Subcutaneous abdominal adipose tissue (tissue), 5 donors: ENCODE data around the gene RABEP1.
"Not testable (repeated sequence)": the region's sequence is repeated elsewhere in the genome, so short reads cannot be mapped to it uniquely, and the experiment has no call there.

ENCODE experiments used
- H3K27ac ChIP-seq: one replicate; pipeline ENCODE4 v1.7.0; 2013; ENCODE audit warnings: low read depth, mild to moderate bottlenecking, inconsistent platforms, low read length, moderate library complexity
- H3K27me3 ChIP-seq, 5 donors: one replicate each; pipeline ENCODE4 v1.7.0; 2013; ENCODE audit warnings: low read length in 5 of 5, inconsistent platforms in 1 of 5; ENCODE audit not compliant: control insufficient read depth in 5 of 5, insufficient read depth in 4 of 5
- H3K36me3 ChIP-seq, 5 donors: one replicate each; pipeline ENCODE4 v1.7.0; 2013; ENCODE audit warnings: low read length in 5 of 5; ENCODE audit not compliant: control insufficient read depth in 5 of 5, insufficient read depth in 5 of 5
- H3K4me1 ChIP-seq, 5 donors: one replicate each; pipeline ENCODE4 v1.7.0; 2013; ENCODE audit warnings: low read length in 5 of 5, mild to moderate bottlenecking in 3 of 5, moderate library complexity in 1 of 5; ENCODE audit not compliant: control insufficient read depth in 5 of 5, insufficient read depth in 5 of 5
- H3K4me3 ChIP-seq, 5 donors: one replicate each; pipeline ENCODE4 v1.7.0; 2013; ENCODE audit warnings: low read length in 5 of 5, low read depth in 1 of 5
- H3K9ac ChIP-seq, 5 donors: one replicate each; pipeline ENCODE4 v1.7.0; 2013; ENCODE audit warnings: low read length in 5 of 5, mild to moderate bottlenecking in 4 of 5, moderate library complexity in 3 of 5
- H3K9me3 ChIP-seq, 5 donors: one replicate each; pipeline ENCODE4 v1.7.0; 2013; ENCODE audit warnings: low read length in 5 of 5; ENCODE audit not compliant: control insufficient read depth in 5 of 5
- donor health status: healthy.
- donor health status: healthy.
- donor health status: healthy.
- donor health status: healthy.
- donor health status: healthy.

RABEP1 gene

GRCh38 chr17:5430413-5430999, 148.4 kb downstream of the RABEP1 start:
- Histone ChIP-seq H3K36me3 (peaks cover 22 to 90% (median 80%) of the 10 kb centered on the region in 5 donors), H3K27ac (no peak overlapping the region), H3K4me3 (no peak overlapping the region), H3K4me1 (peaks cover 0 to 4% (median 0%) of the 10 kb centered on the region in 5 donors), H3K27me3 (no peaks in the 10 kb centered on the region), H3K9me3 (no peaks in the 10 kb centered on the region), H3K9ac (no peak overlapping the region)

GRCh38 chr17:5431234-5431633, 149.2 kb downstream of the RABEP1 start:
- not testable (repeated sequence) for H3K27ac ChIP-seq, H3K9ac ChIP-seq, H3K9me3 ChIP-seq, H3K4me1 ChIP-seq, H3K27me3 ChIP-seq, H3K4me3 ChIP-seq
- peaks cover 23 to 88% (median 73%) of the 10 kb centered on the region in 5 donors for H3K36me3 ChIP-seq

- H3K4me1 ChIP-seq, result peaks cover 0 to 4% (median 0%) of the 10 kb centered on the region in 5 donors
- H3K27me3 ChIP-seq, result no peaks in the 10 kb centered on the region
- peaks cover 23 to 91% (median 72%) of the 10 kb centered on the region in 5 donors for H3K36me3 ChIP-seq
- no peaks in the 10 kb centered on the region for H3K9me3 ChIP-seq
- no peak overlapping the region for H3K27ac ChIP-seq
- no peak overlapping the region for H3K9ac ChIP-seq
- no peak overlapping the region for H3K4me3 ChIP-seq
Measured at GRCh38 chr17:5431949-5432556, 150.0 kb downstream of the RABEP1 start.

- peaks cover 0 to 26% (median 18%) of the 10 kb centered on the region in 5 donors for H3K4me1 ChIP-seq
- H3K27ac ChIP-seq, result no peak overlapping the region
- H3K9ac ChIP-seq, result no peak overlapping the region
- no peaks in the 10 kb centered on the region for H3K27me3 ChIP-seq
- no peaks in the 10 kb centered on the region for H3K9me3 ChIP-seq
- no peak overlapping the region for H3K4me3 ChIP-seq
- H3K36me3 ChIP-seq, result peaks cover 11 to 68% (median 49%) of the 10 kb centered on the region in 5 donors
Measured at GRCh38 chr17:5434984-5435383, 152.9 kb downstream of the RABEP1 start.
